HepG2 (cell line): Measurements from ENCODE around the gene DSTN. TPM values are rescaled to one million over a fixed set of nuclear protein-coding genes. Genes with fewer than 3 reads are reported as not detected.

Experiments
- ATAC-seq: fragments of 200-7000 bp; cut with Tn5 transposase; 3 replicates; pipeline ENCODE4 v1.9.1; 2020; ENCODE audit warnings: mild to moderate bottlenecking, moderate library complexity
- BruUV-seq: library from RNA; stranded (reverse); fragments of 400-500 nt; replicated peaks from 2 replicates; lab custom pipeline; 2021; lab: Mats Ljungman, UMichigan
- CTCF ChIA-PET: fragments of 300-600 bp; formaldehyde crosslinking; extraction: SDS; loops from one replicate; lab custom pipeline; 2021; ENCODE audit warnings: low total read pairs, inconsistent platforms, low intra/inter-chr PET ratio; lab: Yijun Ruan, JAX
- POLR2A ChIA-PET: fragments of 350-600 bp; sonication (Branson Sonifier 250); formaldehyde crosslinking; loops from one replicate; lab custom pipeline; 2020; ENCODE audit warnings: antibody characterized with exemption, inconsistent platforms; lab: Yijun Ruan, JAX
- DNase-seq: peaks from one replicate; pipeline ENCODE4 v3.0.0-alpha.2; 2015; ENCODE audit warnings: low spot score
- FAIRE-seq: peaks from 3 replicates; lab custom pipeline; 2011; peaks lifted over from hg19 to GRCh38; lab: Jason Lieb, UNC
- H2AFZ ChIP-seq: one replicate; pipeline ENCODE4 v1.6.1; 2011; ENCODE audit warnings: low read length, inconsistent platforms
- H3K27ac ChIP-seq: fragments of 300-600 bp; 3 replicates; pipeline ENCODE4 v1.8.0; 2011; ENCODE audit warnings: mixed run types, mild to moderate bottlenecking, mixed read lengths, low read length, inconsistent platforms; ENCODE audit not compliant: insufficient read depth; ENCODE audit errors: extremely low read length
- H3K27me3 ChIP-seq, 2 experiments: fragments of 200-600 bp in 1 of 2; 2 replicates in 1 of 2; 3 replicates in 1 of 2; pipeline versions ENCODE4 v1.6.0 to v1.8.0; 2011; ENCODE audit warnings: low read length in 2 of 2, mild to moderate bottlenecking in 2 of 2, moderate library complexity in 2 of 2, inconsistent platforms in 1 of 2; ENCODE audit not compliant: insufficient read depth in 2 of 2, control insufficient read depth in 1 of 2
- H3K36me3 ChIP-seq, 2 experiments: fragments of 200-600 bp in 1 of 2; replicated peaks in 1 of 2; 2 replicates in 1 of 2; 3 replicates in 1 of 2; pipeline versions ENCODE4 v1.5.1 to v1.8.0; 2011; ENCODE audit warnings: low read length in 2 of 2, inconsistent platforms in 1 of 2; ENCODE audit not compliant: insufficient read depth in 2 of 2, control insufficient read depth in 1 of 2
- H3K4me1 ChIP-seq: 2 replicates; pipeline ENCODE4 v1.5.1; 2012; ENCODE audit warnings: low read length, inconsistent platforms; ENCODE audit not compliant: insufficient read depth
- H3K4me2 ChIP-seq: 2 replicates; pipeline ENCODE4 v1.6.0; 2011; ENCODE audit warnings: low read depth, low read length, inconsistent platforms
- H3K4me3 ChIP-seq, 3 experiments: fragments of 200-600 bp in 1 of 3; sonication (generic), shearing (Covaris generic) in 1 of 3; replicated peaks in 1 of 3; 2 replicates each; pipeline ENCODE4 v1.5.1; 2011 to 2016; ENCODE audit warnings: low read length in 3 of 3, inconsistent platforms in 2 of 3, low read depth in 2 of 3, mild to moderate bottlenecking in 2 of 3, control low read depth in 1 of 3, mixed read lengths in 1 of 3; ENCODE audit not compliant: insufficient read depth in 1 of 3
- H3K79me2 ChIP-seq: one replicate; pipeline ENCODE4 v1.6.1; 2011; ENCODE audit warnings: low read length, inconsistent platforms; ENCODE audit not compliant: insufficient read depth
- H3K9ac ChIP-seq: 2 replicates; pipeline ENCODE4 v1.6.0; 2011; ENCODE audit warnings: mild to moderate bottlenecking, low read depth, low read length, inconsistent platforms; ENCODE audit not compliant: insufficient read depth
- H3K9me3 ChIP-seq: 2 replicates; pipeline ENCODE4 v1.5.1; 2012; ENCODE audit warnings: mild to moderate bottlenecking, low read length
- H4K20me1 ChIP-seq: 2 replicates; pipeline ENCODE4 v1.6.0; 2011; ENCODE audit warnings: inconsistent platforms, mild to moderate bottlenecking, low read length, moderate library complexity; ENCODE audit not compliant: insufficient read depth
- AHR ChIP-seq: IDR thresholded peaks from 2 replicates; pipeline ENCODE4 v1.6.1; 2018; ENCODE audit warnings: missing genetic modification reagents, missing compliant biosample characterization
- CBFB ChIP-seq: sonication (generic); formaldehyde crosslinking; IDR thresholded peaks from 2 replicates; pipeline ENCODE4 v1.4.0; 2020; ENCODE audit warnings: missing genetic modification reagents
- FOSL2 ChIP-seq: sonication (generic); formaldehyde crosslinking; IDR thresholded peaks from 2 replicates; pipeline ENCODE4 v1.4.0; 2020; ENCODE audit warnings: missing genetic modification reagents
- FOXA1 ChIP-seq, 2 experiments: fragments of 450-650 bp in 1 of 2; sonication (generic) in 1 of 2; formaldehyde crosslinking in 1 of 2; IDR thresholded peaks; 2 replicates each; pipeline versions ENCODE4 v1.4.0 to v1.6.1; 2016 to 2020; ENCODE audit warnings: missing genetic modification reagents in 1 of 2
- GMEB1 ChIP-seq: sonication (generic); formaldehyde crosslinking; IDR thresholded peaks from 2 replicates; pipeline ENCODE4 v1.5.1; 2020; ENCODE audit warnings: missing genetic modification reagents, mild to moderate bottlenecking, borderline replicate concordance
- KLF15 ChIP-seq: sonication (generic); formaldehyde crosslinking; IDR thresholded peaks from 2 replicates; pipeline ENCODE4 v1.8.1; 2023; ENCODE audit warnings: borderline replicate concordance, mild to moderate bottlenecking, inconsistent platforms, missing genetic modification reagents, mixed read lengths
- PCBP2 ChIP-seq: fragments of 200-400 bp; formaldehyde crosslinking; optimal IDR thresholded peaks from 2 replicates; pipeline ENCODE3; 2018; ENCODE audit warnings: low read length, low read depth; ENCODE audit not compliant: poor library complexity, severe bottlenecking
- POLR2G ChIP-seq: fragments of 200-400 bp; formaldehyde crosslinking; IDR thresholded peaks from 2 replicates; pipeline ENCODE4 v1.6.1; 2018; ENCODE audit warnings: mild to moderate bottlenecking, low read depth, low read length, moderate library complexity
- PREB ChIP-seq: sonication (generic); formaldehyde crosslinking; IDR thresholded peaks from 2 replicates; pipeline ENCODE4 v1.4.0; 2020; ENCODE audit warnings: missing genetic modification reagents
- PTBP1 ChIP-seq: fragments of 200-400 bp; formaldehyde crosslinking; IDR thresholded peaks from 2 replicates; pipeline ENCODE4 v1.6.1; 2018; ENCODE audit warnings: low read length, low read depth; ENCODE audit not compliant: poor library complexity, severe bottlenecking
- RELA ChIP-seq: sonication (generic); formaldehyde crosslinking; IDR thresholded peaks from 2 replicates; pipeline ENCODE4 v1.4.0; 2020; ENCODE audit warnings: missing genetic modification reagents
- SMAD9 ChIP-seq: sonication (generic); formaldehyde crosslinking; IDR thresholded peaks from 2 replicates; pipeline ENCODE4 v1.5.1; 2020; ENCODE audit warnings: mild to moderate bottlenecking, missing genetic modification reagents
- ZNF326 ChIP-seq: sonication (generic); formaldehyde crosslinking; IDR thresholded peaks from 2 replicates; pipeline ENCODE4 v1.4.0; 2020; ENCODE audit warnings: missing genetic modification reagents, borderline replicate concordance
- ZNF333 ChIP-seq: sonication (generic); formaldehyde crosslinking; IDR thresholded peaks from 2 replicates; pipeline ENCODE4 v1.4.0; 2020; ENCODE audit warnings: mild to moderate bottlenecking, missing genetic modification reagents, borderline replicate concordance
- ZNF569 ChIP-seq: sonication (generic); formaldehyde crosslinking; IDR thresholded peaks from 2 replicates; pipeline ENCODE4 v1.5.0; 2020; ENCODE audit warnings: mild to moderate bottlenecking, missing genetic modification reagents, moderate library complexity, borderline replicate concordance
- ZNF674 ChIP-seq: sonication (generic); formaldehyde crosslinking; IDR thresholded peaks from 2 replicates; pipeline ENCODE4 v1.5.0; 2020; ENCODE audit warnings: low read depth, mild to moderate bottlenecking, missing genetic modification reagents
- ZNF768 ChIP-seq: sonication (generic); formaldehyde crosslinking; IDR thresholded peaks from 2 replicates; pipeline ENCODE4 v1.4.0; 2020; ENCODE audit warnings: missing genetic modification reagents
- ZNF776 ChIP-seq: sonication (generic); formaldehyde crosslinking; IDR thresholded peaks from 2 replicates; pipeline ENCODE4 v1.4.0; 2020; ENCODE audit warnings: mild to moderate bottlenecking, missing genetic modification reagents
- ZSCAN5A ChIP-seq: sonication (generic); formaldehyde crosslinking; IDR thresholded peaks from 2 replicates; pipeline ENCODE4 v1.8.0; 2022; ENCODE audit warnings: mild to moderate bottlenecking, missing genetic modification reagents, borderline replicate concordance
- WGBS: methylation state at CpG from one replicate; pipeline ENCODE4 v1.1.6; 2017; ENCODE audit warnings: low lambda C conversion rate; 5-methylcytosine and 5-hydroxymethylcytosine counted together
- in situ Hi-C: cut with HindIII; loops from 2 replicates; pipeline ENCODE4 v1.10.0; 2017; ENCODE audit warnings: low pct_unique_long_range_greater_than_20kb; ENCODE audit not compliant: extremely low pct_ligation_motif_present
- intact Hi-C: fragments of 100-400 bp; cut with micrococcal nuclease; formaldehyde crosslinking; loops from one replicate; pipeline ENCODE4 v1.10.0; 2022; ENCODE audit not compliant: unreplicated experiment
- polyA plus RNA-seq, 8 experiments: library from polyadenylated mRNA; depleted of rRNA in 3 of 8; stranded (reverse) in 7 of 8; unstranded in 1 of 8; fragments of >200 nt; fragmentation: Illumina TruSeq in 4 of 8; extraction: Trizol in 4 of 8; gene quantifications; 2 replicates each; pipeline versions ENCODE4 v1.2.1 to v1.2.3, GENCODE V29; 2011 to 2016; ENCODE audit warnings: low read depth in 4 of 8, missing spikeins in 1 of 8, mixed read lengths in 1 of 8; ENCODE audit not compliant: insufficient read depth in 1 of 8
- total RNA-seq, 5 experiments: library from RNA; depleted of rRNA; stranded (reverse); fragments of >200 nt; fragmentation: Illumina TruSeq; extraction: Trizol; gene quantifications; 2 replicates each; pipeline ENCODE4 v1.2.3, GENCODE V29; 2016; ENCODE audit warnings: low read depth in 1 of 5
- TF ChIP-seq, protein P1 (sequence below): IDR thresholded peaks from 2 replicates; pipeline ENCODE4 v1.6.1; 2016; ENCODE audit warnings: missing compliant biosample characterization, missing genetic modification reagents, borderline replicate concordance

The DSTN gene
- total and polyA plus RNA-seq, 2 of the 13 experiments (the other 11 are each of a cell fraction or from before 2014, with no cell fraction given): 27.6 to 106 TPM

- peaks cover 84% of the 10 kb centered on the region for H4K20me1 ChIP-seq
- no peak overlapping the region for H3K27ac ChIP-seq
- CTCF ChIA-PET: no interaction called here
- no peaks in the 10 kb centered on the region for H3K27me3 ChIP-seq
- ATAC-seq (no peak), FAIRE-seq (no peak), DNase-seq (no peak)
- POLR2A ChIA-PET: no interaction called here
- intact Hi-C loops (no loop called here), in situ Hi-C loops (no loop called here)
- H3K9me3 ChIP-seq: no peaks in the 10 kb centered on the region
- no peak overlapping the region for H3K4me2 ChIP-seq
- WGBS: over 99% methylated on average over 18 of the region's 18 CpGs
- H3K4me3 ChIP-seq: no peak overlapping the region
- peaks cover 57% of the 10 kb centered on the region for H3K79me2 ChIP-seq
- peaks cover 11% of the 10 kb centered on the region for H3K4me1 ChIP-seq
- no peak overlapping the region for H2AFZ ChIP-seq
- BruUV-seq: no TSS peak
- peaks cover 71 to 95% of the 10 kb centered on the region in 2 experiments for H3K36me3 ChIP-seq
- H3K9ac ChIP-seq: no peak overlapping the region
- TF ChIP-seq PTBP1 (no peak), KLF15 (CRISPR knock-in tag) (no peak), FOSL2 (CRISPR knock-in tag) (no peak), ZNF674 (CRISPR knock-in tag) (no peak), AHR (no peak), GMEB1 (no peak), FOXA1 (IDR thresholded peaks at IDR 0.05) (no peak), FOXA1 (CRISPR knock-in tag; IDR thresholded peaks at IDR 0.05) (no peak), PREB (CRISPR knock-in tag) (no peak), ZNF569 (CRISPR knock-in tag) (no peak), ZNF776 (peak; percentile 51; the same call in 1 of the 2 replicates), ZNF333 (CRISPR knock-in tag) (no peak), POLR2G (peak; percentile 44; the same call in 1 of the 2 replicates), PCBP2 (no peak), SMAD9 (CRISPR knock-in tag) (no peak), ZSCAN5A (no peak), ZNF326 (CRISPR knock-in tag) (no peak), ZNF768 (CRISPR knock-in tag) (no peak), RELA (CRISPR knock-in tag) (no peak), CBFB (CRISPR knock-in tag) (no peak)
- TF ChIP-seq, protein P1, sequence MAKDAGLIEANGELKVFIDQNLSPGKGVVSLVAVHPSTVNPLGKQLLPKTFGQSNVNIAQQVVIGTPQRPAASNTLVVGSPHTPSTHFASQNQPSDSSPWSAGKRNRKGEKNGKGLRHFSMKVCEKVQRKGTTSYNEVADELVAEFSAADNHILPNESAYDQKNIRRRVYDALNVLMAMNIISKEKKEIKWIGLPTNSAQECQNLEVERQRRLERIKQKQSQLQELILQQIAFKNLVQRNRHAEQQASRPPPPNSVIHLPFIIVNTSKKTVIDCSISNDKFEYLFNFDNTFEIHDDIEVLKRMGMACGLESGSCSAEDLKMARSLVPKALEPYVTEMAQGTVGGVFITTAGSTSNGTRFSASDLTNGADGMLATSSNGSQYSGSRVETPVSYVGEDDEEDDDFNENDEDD (CRISPR knock-in tag): no peak
Measured at GRCh38 chr20:17641520-17641964, 71.7 kb downstream of the DSTN start.
